H9 (cell line): ENCODE results near the gene BPIFA1. TPM values are rescaled to one million over a fixed set of nuclear protein-coding genes. Genes with fewer than 3 reads are reported as not detected.

Source experiments
- DNase-seq: peaks from one replicate; pipeline ENCODE4 v3.0.0-alpha.2; 2017
- H2AFZ ChIP-seq: one replicate; pipeline ENCODE4 v1.6.1; 2013; ENCODE audit warnings: mild to moderate bottlenecking, low read length, control low read depth, moderate library complexity
- H2AK5ac ChIP-seq: 2 replicates; pipeline ENCODE4 v1.6.1; 2013; ENCODE audit warnings: low read length, control low read depth, mixed read lengths; ENCODE audit not compliant: insufficient read length
- H2BK120ac ChIP-seq: one replicate; pipeline ENCODE4 v1.6.1; 2013; ENCODE audit warnings: low read depth, mild to moderate bottlenecking, low read length, control low read depth, inconsistent platforms; ENCODE audit not compliant: poor library complexity, severe bottlenecking
- H2BK12ac ChIP-seq: 2 replicates; pipeline ENCODE4 v1.6.1; 2013; ENCODE audit warnings: low read length, control low read depth, mixed read lengths, low read depth; ENCODE audit not compliant: insufficient read length
- H2BK15ac ChIP-seq: 2 replicates; pipeline ENCODE4 v1.6.1; 2013; ENCODE audit warnings: low read depth, low read length, control low read depth
- H2BK20ac ChIP-seq: one replicate; pipeline ENCODE4 v1.6.1; 2013; ENCODE audit warnings: low read depth, mild to moderate bottlenecking, low read length, control low read depth, inconsistent platforms; ENCODE audit not compliant: poor library complexity, severe bottlenecking
- H2BK5ac ChIP-seq: 2 replicates; pipeline ENCODE4 v1.6.1; 2013; ENCODE audit warnings: low read length, control low read depth, mixed read lengths; ENCODE audit not compliant: insufficient read length
- H3K14ac ChIP-seq: 2 replicates; pipeline ENCODE4 v1.6.1; 2013; ENCODE audit warnings: low read length, control low read depth; ENCODE audit not compliant: insufficient read depth
- H3K18ac ChIP-seq: 2 replicates; pipeline ENCODE4 v1.6.1; 2013; ENCODE audit warnings: low read depth, mild to moderate bottlenecking, mixed read lengths, low read length, control low read depth; ENCODE audit not compliant: insufficient read length
- H3K23ac ChIP-seq: 2 replicates; pipeline ENCODE4 v1.6.1; 2013; ENCODE audit warnings: low read length, control low read depth, mixed read lengths, low read depth; ENCODE audit not compliant: insufficient read length
- H3K23me2 ChIP-seq: 2 replicates; pipeline ENCODE4 v1.6.1; 2013; ENCODE audit warnings: low read depth, mild to moderate bottlenecking, mixed read lengths, low read length, control low read depth; ENCODE audit not compliant: insufficient read length, poor library complexity, severe bottlenecking
- H3K27ac ChIP-seq: 2 replicates; pipeline ENCODE4 v1.5.1; 2013; ENCODE audit warnings: low read length, control low read depth, mixed read lengths, low read depth; ENCODE audit not compliant: insufficient read length
- H3K27me3 ChIP-seq: 2 replicates; pipeline ENCODE4 v1.6.1; 2013; ENCODE audit warnings: low read length, control low read depth, inconsistent platforms; ENCODE audit not compliant: insufficient read depth
- H3K4ac ChIP-seq: 2 replicates; pipeline ENCODE4 v1.6.1; 2013; ENCODE audit warnings: low read depth, mild to moderate bottlenecking, control low read depth, inconsistent platforms, low read length, moderate library complexity
- H3K4me1 ChIP-seq: 2 replicates; pipeline ENCODE4 v1.6.1; 2013; ENCODE audit warnings: low read length, control low read depth, inconsistent platforms; ENCODE audit not compliant: insufficient read depth
- H3K4me2 ChIP-seq: 2 replicates; pipeline ENCODE4 v1.6.1; 2013; ENCODE audit warnings: low read length, control low read depth, mixed read lengths; ENCODE audit not compliant: insufficient read length, insufficient read depth
- H3K56ac ChIP-seq: 2 replicates; pipeline ENCODE4 v1.6.1; 2013; ENCODE audit warnings: low read depth, mild to moderate bottlenecking, mixed read lengths, low read length, control low read depth; ENCODE audit not compliant: insufficient read length
- H3K79me1 ChIP-seq: 2 replicates; pipeline ENCODE4 v1.6.1; 2013; ENCODE audit warnings: low read depth, mild to moderate bottlenecking, moderate library complexity, low read length, control low read depth, inconsistent platforms; ENCODE audit not compliant: insufficient read depth, poor library complexity, severe bottlenecking
- H3K79me2 ChIP-seq: 2 replicates; pipeline ENCODE4 v1.6.1; 2013; ENCODE audit warnings: low read length, control low read depth, inconsistent platforms; ENCODE audit not compliant: insufficient read depth
- H3K9ac ChIP-seq: 2 replicates; pipeline ENCODE4 v1.6.1; 2013; ENCODE audit warnings: low read length, control low read depth, mixed read lengths; ENCODE audit not compliant: insufficient read length; ENCODE audit errors: extremely low read depth
- H3K9me3 ChIP-seq: one replicate; pipeline ENCODE4 v1.6.1; 2013; ENCODE audit warnings: low read depth, low read length, inconsistent platforms; ENCODE audit not compliant: control insufficient read depth
- H3T11ph ChIP-seq: one replicate; pipeline ENCODE4 v1.6.1; 2013; ENCODE audit warnings: mild to moderate bottlenecking, low read length, control low read depth, inconsistent platforms
- H4K20me1 ChIP-seq: one replicate; pipeline ENCODE4 v1.6.1; 2013; ENCODE audit not compliant: control insufficient read depth, insufficient read length, insufficient read depth
- H4K5ac ChIP-seq: 2 replicates; pipeline ENCODE4 v1.6.1; 2013; ENCODE audit warnings: low read depth, mild to moderate bottlenecking, mixed read lengths, low read length, control low read depth; ENCODE audit not compliant: insufficient read length
- H4K8ac ChIP-seq: replicated peaks from 2 replicates; pipeline ENCODE4 v1.6.1; 2013; ENCODE audit warnings: low read length, control low read depth, mixed read lengths, low read depth; ENCODE audit not compliant: insufficient read length
- H4K91ac ChIP-seq: 2 replicates; pipeline ENCODE4 v1.6.1; 2013; ENCODE audit warnings: low read depth, mild to moderate bottlenecking, moderate library complexity, mixed read lengths, low read length, control low read depth; ENCODE audit not compliant: insufficient read length
- H3K27ac Mint-ChIP-seq, 3 experiments: 2 replicates in 2 of 3; 3 replicates in 1 of 3; pipeline ENCODE4 v1.8.0; 2020 to 2021; ENCODE audit warnings: mixed read lengths in 3 of 3, mild to moderate bottlenecking in 1 of 3, moderate library complexity in 1 of 3
- H3K27me3 Mint-ChIP-seq: 2 replicates; pipeline ENCODE4 v1.8.0; 2021; ENCODE audit warnings: low read depth, mild to moderate bottlenecking, moderate library complexity, mixed read lengths
- H3K36me3 Mint-ChIP-seq, 3 experiments: 2 replicates in 2 of 3; 3 replicates in 1 of 3; pipeline ENCODE4 v1.8.0; 2020 to 2021; ENCODE audit warnings: low read depth in 3 of 3, mixed read lengths in 3 of 3; ENCODE audit not compliant: insufficient read depth in 1 of 3
- H3K4me1 Mint-ChIP-seq, 2 experiments: 2 replicates each; pipeline ENCODE4 v1.8.0; 2020; ENCODE audit warnings: mixed read lengths in 2 of 2
- H3K4me3 Mint-ChIP-seq, 2 experiments: 2 replicates in 1 of 2; 3 replicates in 1 of 2; pipeline ENCODE4 v1.8.0; 2020 to 2021; ENCODE audit warnings: mild to moderate bottlenecking in 2 of 2, mixed read lengths in 2 of 2, moderate library complexity in 1 of 2
- H3K9me3 Mint-ChIP-seq, 2 experiments: 2 replicates in 1 of 2; 3 replicates in 1 of 2; pipeline ENCODE4 v1.8.0; 2020; ENCODE audit warnings: mild to moderate bottlenecking in 2 of 2, mixed read lengths in 2 of 2, moderate library complexity in 1 of 2
- WGBS: extraction: QIAGEN DNeasy Blood & Tissue Kit; methylation state at CpG from one replicate; pipeline ENCODE4 v1.1.7; 2013; ENCODE audit warnings: missing lambda C conversion rate, low lambda C conversion rate, mixed read lengths; ENCODE audit not compliant: insufficient read length; ENCODE audit errors: extremely low coverage; 5-methylcytosine and 5-hydroxymethylcytosine counted together
- total RNA-seq: library from RNA; stranded (reverse); gene quantifications from 2 replicates; pipeline ENCODE4 v1.2.1, GENCODE V29; 2021
- TF ChIP-seq, protein P1 (sequence below): fragments of 200-600 bp; sonication (generic); conservative IDR thresholded peaks from 3 replicates; pipeline ENCODE4 v1.8.0; 2021; ENCODE audit warnings: antibody characterized with exemption, mild to moderate bottlenecking

Gene BPIFA1
- total RNA-seq, 1 experiment from 2014 or later, result not detected

DNA sequence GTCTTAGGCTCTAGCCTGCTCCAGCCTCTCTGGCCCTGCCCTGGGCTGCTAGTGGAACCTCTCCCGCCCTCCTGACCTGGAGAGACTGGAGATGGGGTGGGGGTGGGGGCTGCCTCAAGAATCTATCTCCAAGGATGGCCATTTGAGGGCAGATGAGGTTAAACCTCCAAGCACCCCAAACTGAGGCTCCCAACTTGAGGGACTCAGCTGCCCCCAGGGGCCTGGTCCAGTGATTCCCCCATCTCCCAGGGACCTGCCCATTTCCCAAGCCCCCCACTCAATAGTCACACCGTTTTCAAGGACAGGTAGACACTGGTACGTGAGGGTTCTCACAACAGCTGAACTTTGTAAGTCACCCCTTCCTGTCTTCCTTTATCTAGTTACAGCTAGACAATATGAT, 40.1 kb downstream of the BPIFA1 start:
- H3T11ph ChIP-seq, result no peak overlapping the region
- no peaks in the 10 kb centered on the region for H3K9me3 Mint-ChIP-seq
- no peak overlapping the region for H3K27ac ChIP-seq
- H3K14ac ChIP-seq, result no peak overlapping the region
- no peaks in the 10 kb centered on the region for H3K36me3 Mint-ChIP-seq
- peaks cover 2% of the 10 kb centered on the region for H4K20me1 ChIP-seq
- H4K5ac ChIP-seq, result no peak overlapping the region
- no peak overlapping the region for H3K4me3 Mint-ChIP-seq
- no peak overlapping the region for H3K23ac ChIP-seq
- no peak overlapping the region for H2BK20ac ChIP-seq
- no CpG with 5 or more reads among the region's 3 CpGs for WGBS
- H3K9ac ChIP-seq, result no peak overlapping the region
- no peaks in the 10 kb centered on the region for H3K23me2 ChIP-seq
- no peak overlapping the region for H4K91ac ChIP-seq
- no peak overlapping the region for H2BK120ac ChIP-seq
- no peak overlapping the region for H2AK5ac ChIP-seq
- no peak overlapping the region for H2BK12ac ChIP-seq
- H3K79me1 ChIP-seq, result no peaks in the 10 kb centered on the region
- no peak overlapping the region for H2BK15ac ChIP-seq
- peaks cover 17% of the 10 kb centered on the region for H3K27me3 Mint-ChIP-seq
- peaks cover 19 to 30% of the 10 kb centered on the region in 2 experiments for H3K4me1 Mint-ChIP-seq
- no peak overlapping the region for H3K18ac ChIP-seq
- H2BK5ac ChIP-seq, result no peak overlapping the region
- no peak for DNase-seq
- H2AFZ ChIP-seq, result no peak overlapping the region
- TF ChIP-seq, protein P1, sequence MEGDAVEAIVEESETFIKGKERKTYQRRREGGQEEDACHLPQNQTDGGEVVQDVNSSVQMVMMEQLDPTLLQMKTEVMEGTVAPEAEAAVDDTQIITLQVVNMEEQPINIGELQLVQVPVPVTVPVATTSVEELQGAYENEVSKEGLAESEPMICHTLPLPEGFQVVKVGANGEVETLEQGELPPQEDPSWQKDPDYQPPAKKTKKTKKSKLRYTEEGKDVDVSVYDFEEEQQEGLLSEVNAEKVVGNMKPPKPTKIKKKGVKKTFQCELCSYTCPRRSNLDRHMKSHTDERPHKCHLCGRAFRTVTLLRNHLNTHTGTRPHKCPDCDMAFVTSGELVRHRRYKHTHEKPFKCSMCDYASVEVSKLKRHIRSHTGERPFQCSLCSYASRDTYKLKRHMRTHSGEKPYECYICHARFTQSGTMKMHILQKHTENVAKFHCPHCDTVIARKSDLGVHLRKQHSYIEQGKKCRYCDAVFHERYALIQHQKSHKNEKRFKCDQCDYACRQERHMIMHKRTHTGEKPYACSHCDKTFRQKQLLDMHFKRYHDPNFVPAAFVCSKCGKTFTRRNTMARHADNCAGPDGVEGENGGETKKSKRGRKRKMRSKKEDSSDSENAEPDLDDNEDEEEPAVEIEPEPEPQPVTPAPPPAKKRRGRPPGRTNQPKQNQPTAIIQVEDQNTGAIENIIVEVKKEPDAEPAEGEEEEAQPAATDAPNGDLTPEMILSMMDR, result no peak
- no peak overlapping the region for H3K4me2 ChIP-seq
- H3K4me1 ChIP-seq, result no peaks in the 10 kb centered on the region; the same call in 1 of the 2 replicates
- H3K27ac Mint-ChIP-seq, result no peak overlapping the region; a peak in 1 of 7 replicates
- H3K79me2 ChIP-seq, result no peaks in the 10 kb centered on the region
- H3K27me3 ChIP-seq, result no peaks in the 10 kb centered on the region
- H3K9me3 ChIP-seq, result no peaks in the 10 kb centered on the region
- H3K56ac ChIP-seq, result no peak overlapping the region
- H4K8ac ChIP-seq, result no peak overlapping the region
- no peak overlapping the region for H3K4ac ChIP-seq
